MCF 10A (cell line): ENCODE results near the gene COL25A1. TPM values are rescaled to one million over a fixed set of nuclear protein-coding genes. Genes with fewer than 3 reads are reported as not detected.

ENCODE experiments used
- BruUV-seq: library from RNA; stranded (reverse); fragments of 400-500 nt; replicated peaks from 2 replicates; lab custom pipeline; 2021; lab: Mats Ljungman, UMichigan
- CTCF ChIA-PET: fragments of 300-600 bp; sonication (Branson Sonifier 250); formaldehyde crosslinking; extraction: SDS; loops from one replicate; lab custom pipeline; 2021; ENCODE audit warnings: antibody characterized with exemption, inconsistent platforms; lab: Yijun Ruan, JAX
- POLR2A ChIA-PET: fragments of 300-600, 350-650 bp; sonication (Branson Sonifier 250); formaldehyde crosslinking; extraction: SDS; loops from one replicate; lab custom pipeline; 2020; ENCODE audit warnings: antibody characterized with exemption, inconsistent platforms; lab: Yijun Ruan, JAX
- DNase-seq: peaks from one replicate; pipeline ENCODE4 v3.0.0-alpha.2; 2018; ENCODE audit not compliant: unreplicated experiment
- H3K27ac Mint-ChIP-seq: one replicate; pipeline ENCODE4 v1.8.0; 2022; ENCODE audit warnings: mild to moderate bottlenecking, low read depth, mixed read lengths; ENCODE audit not compliant: unreplicated experiment
- H3K27me3 Mint-ChIP-seq: one replicate; pipeline ENCODE4 v1.8.0; 2022; ENCODE audit warnings: mixed read lengths; ENCODE audit not compliant: insufficient read depth, unreplicated experiment
- H3K36me3 Mint-ChIP-seq: one replicate; pipeline ENCODE4 v1.8.0; 2022; ENCODE audit warnings: mild to moderate bottlenecking, moderate library complexity, mixed read lengths; ENCODE audit not compliant: insufficient read depth, unreplicated experiment
- H3K4me1 Mint-ChIP-seq: one replicate; pipeline ENCODE4 v1.8.0; 2022; ENCODE audit warnings: mixed read lengths; ENCODE audit not compliant: insufficient read depth, unreplicated experiment
- H3K4me3 Mint-ChIP-seq: one replicate; pipeline ENCODE4 v1.8.0; 2022; ENCODE audit warnings: mild to moderate bottlenecking, moderate library complexity, mixed read lengths; ENCODE audit not compliant: unreplicated experiment
- H3K9me3 Mint-ChIP-seq: one replicate; pipeline ENCODE4 v1.8.0; 2022; ENCODE audit warnings: mixed read lengths; ENCODE audit not compliant: unreplicated experiment
- CTCF ChIP-seq: fragments of 200-600 bp; IDR thresholded peaks from one replicate; pipeline ENCODE4 v1.8.0; 2022; ENCODE audit warnings: antibody characterized with exemption, mild to moderate bottlenecking; ENCODE audit not compliant: unreplicated experiment
- intact Hi-C: fragments of 100-400 bp; cut with micrococcal nuclease; formaldehyde crosslinking; loops from 2 replicates; pipeline ENCODE4 v1.14.1; 2022
- total RNA-seq: library from RNA; stranded (reverse); gene quantifications from 2 replicates; pipeline ENCODE4 v1.2.3, GENCODE V29; 2022

The COL25A1 gene
- total RNA-seq, 1 experiment from 2014 or later = not detected

- Mint-ChIP-seq H3K9me3 (no peaks in the 10 kb centered on the region), H3K27ac (no peak overlapping the region), H3K27me3 (no peaks in the 10 kb centered on the region), H3K36me3 (no peaks in the 10 kb centered on the region), H3K4me1 (no peaks in the 10 kb centered on the region), H3K4me3 (no peak overlapping the region)
- DNase-seq = no peak
- ChIA-PET POLR2A (interaction anchor here (0.6 kb wide), 1 partner anchor 30 kb away, joined by 3 read pairs; no protein-coding TSS in a partner anchor), CTCF (interaction anchor here (0.6 to 0.9 kb wide), 2 partner anchors 301 to 1976 kb away, joined by 3 read pairs; no protein-coding TSS in a partner anchor)
- no peak for TF ChIP-seq CTCF
- BruUV-seq = no TSS peak
- intact Hi-C loops = no loop called here
Measured at GRCh38 chr4:108980455-108981239, 321.8 kb downstream of the COL25A1 start.

DNA sequence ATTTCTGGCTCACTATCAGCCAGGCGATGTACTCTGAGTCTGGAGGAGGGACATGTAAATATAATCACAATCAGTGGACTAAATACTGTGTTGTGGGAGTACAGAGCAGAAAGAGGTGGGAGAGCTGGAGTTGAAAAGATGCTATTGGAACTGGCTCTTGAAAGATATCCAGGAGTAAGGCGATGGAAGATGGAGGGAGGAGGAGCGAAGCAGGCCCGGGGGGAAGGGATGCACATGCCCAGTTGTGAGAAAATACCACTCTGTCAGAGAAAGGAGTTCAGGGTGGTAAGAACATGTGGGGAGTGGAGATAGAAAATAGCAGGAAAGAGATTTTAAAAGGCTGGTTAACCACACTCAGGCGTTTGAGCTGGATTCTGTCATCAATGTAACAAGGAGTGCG lies 322.7 kb downstream of the COL25A1 start:
- Mint-ChIP-seq H3K36me3 (no peaks in the 10 kb centered on the region), H3K9me3 (no peaks in the 10 kb centered on the region), H3K27me3 (no peaks in the 10 kb centered on the region), H3K4me3 (no peak overlapping the region), H3K27ac (no peak overlapping the region), H3K4me1 (no peaks in the 10 kb centered on the region)
- DNase-seq = no peak
- CTCF ChIA-PET = interaction anchor here (0.9 kb wide), 1 partner anchor 302 kb away, joined by 3 read pairs; no protein-coding TSS in a partner anchor
- intact Hi-C loops = no loop called here
- TF ChIP-seq CTCF = no peak
- BruUV-seq = no TSS peak
- POLR2A ChIA-PET = no interaction called here

DNA sequence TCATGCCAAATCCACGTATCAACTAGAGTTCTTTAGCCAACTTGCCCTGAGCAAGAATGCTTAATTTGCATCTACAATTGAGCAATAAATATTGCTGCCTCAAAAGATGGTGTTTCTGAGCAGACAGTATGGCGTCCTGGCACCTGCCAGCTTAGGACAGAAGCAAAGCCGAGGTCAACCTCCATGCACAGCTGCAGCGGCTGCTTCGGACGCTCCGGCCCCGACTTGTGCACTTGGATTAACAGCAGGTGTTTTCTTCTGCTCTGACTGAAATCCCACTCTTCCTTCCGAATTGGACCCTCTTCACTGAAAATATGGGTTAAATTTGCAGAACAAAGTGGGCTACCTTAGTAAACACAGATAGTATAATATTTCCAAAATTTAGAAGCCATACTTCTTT lies 324.4 kb downstream of the COL25A1 start:
- ChIA-PET POLR2A (interaction anchor here (1.0 kb wide), 1 partner anchor 11 kb away, joined by 4 read pairs; no protein-coding TSS in a partner anchor), CTCF (interaction anchor here (0.6 kb wide), 1 partner anchor 1069 kb away, joined by 4 read pairs; no protein-coding TSS in a partner anchor)
- intact Hi-C loops = no loop called here
- BruUV-seq = no TSS peak
- Mint-ChIP-seq H3K9me3 (no peaks in the 10 kb centered on the region), H3K4me1 (no peaks in the 10 kb centered on the region), H3K27me3 (no peaks in the 10 kb centered on the region), H3K27ac (no peak overlapping the region), H3K36me3 (no peaks in the 10 kb centered on the region), H3K4me3 (no peak overlapping the region)
- DNase-seq = no peak
- TF ChIP-seq CTCF = no peak

- H3K4me1 Mint-ChIP-seq = no peaks in the 10 kb centered on the region
- POLR2A ChIA-PET = no interaction called here
- no peak for DNase-seq
- no peak overlapping the region for H3K4me3 Mint-ChIP-seq
- no peak overlapping the region for H3K27ac Mint-ChIP-seq
- CTCF ChIA-PET = interaction anchor here (0.7 kb wide), 1 partner anchor 339 kb away, joined by 3 read pairs; no protein-coding TSS in a partner anchor
- H3K9me3 Mint-ChIP-seq = no peaks in the 10 kb centered on the region
- no peak for TF ChIP-seq CTCF
- no peaks in the 10 kb centered on the region for H3K27me3 Mint-ChIP-seq
- BruUV-seq = no TSS peak
- intact Hi-C loops = no loop called here
- H3K36me3 Mint-ChIP-seq = no peaks in the 10 kb centered on the region
Measured at GRCh38 chr4:108972613-108973283, 329.7 kb downstream of the COL25A1 start.
